Hepatocyte (in vitro differentiated cells): ENCODE data around the gene SLC34A1.

Experiments
- CTCF ChIP-seq: fragments of 200-600 bp; sonication (generic); IDR thresholded peaks from 2 replicates; pipeline ENCODE4 v1.5.1; 2016; ENCODE audit warnings: antibody characterized with exemption, mild to moderate bottlenecking; ENCODE audit not compliant: poor library complexity
- EZH2 ChIP-seq: fragments of 200-600 bp; sonication (generic); IDR thresholded peaks from 2 replicates; pipeline ENCODE4 v1.6.1; 2016; ENCODE audit warnings: antibody characterized with exemption, mild to moderate bottlenecking, borderline replicate concordance
- EZH2phosphoT487 ChIP-seq: fragments of 200-600 bp; sonication (generic); IDR thresholded peaks from one replicate; pipeline ENCODE4 v1.6.1; 2018; ENCODE audit warnings: antibody characterized with exemption, mild to moderate bottlenecking, low read depth, moderate library complexity; ENCODE audit not compliant: unreplicated experiment, severe bottlenecking

- TF ChIP-seq CTCF (peak; percentile 27), EZH2phosphoT487 (no peak), EZH2 (no peak)
Observed at GRCh38 chr5:177382423-177383029, 1.7 kb upstream of the SLC34A1 start.
